H1 (cell line): ENCODE results near the gene MYH11. TPM values are rescaled to one million over a fixed set of nuclear protein-coding genes. Genes with fewer than 3 reads are reported as not detected.

ENCODE experiments used
- CTCF ChIA-PET: fragments of 300-600 bp; sonication (Branson Sonifier 250); formaldehyde crosslinking; loops from one replicate; lab custom pipeline; 2021; ENCODE audit not compliant: partially characterized antibody; lab: Charles Lee
- POLR2A ChIA-PET: fragments of 300-600 bp; sonication (Branson Sonifier 250); formaldehyde crosslinking; loops from one replicate; lab custom pipeline; 2021; ENCODE audit warnings: inconsistent platforms; ENCODE audit not compliant: partially characterized antibody; lab: Charles Lee
- DNase-seq, 2 experiments: peaks; one replicate each; pipeline versions ENCODE4 v3.0.0 to v3.0.0-alpha.2; 2010 to 2022; ENCODE audit warnings: low spot score in 2 of 2, low read depth in 1 of 2, mixed read lengths in 1 of 2
- FAIRE-seq: peaks from 2 replicates; lab custom pipeline; 2011; peaks lifted over from hg19 to GRCh38; lab: Jason Lieb, UNC
- H2AFZ ChIP-seq: 2 replicates; pipeline ENCODE4 v1.8.1; 2012; ENCODE audit warnings: low read length, inconsistent platforms
- H2AK5ac ChIP-seq: 2 replicates; pipeline ENCODE4 v1.6.1; 2013; ENCODE audit warnings: low read depth, low read length
- H2BK120ac ChIP-seq: replicated peaks from 2 replicates; pipeline ENCODE3; 2013; ENCODE audit warnings: low read depth, low read length, inconsistent platforms
- H2BK12ac ChIP-seq: 2 replicates; pipeline ENCODE4 v1.6.1; 2013; ENCODE audit warnings: low read depth, low read length
- H2BK15ac ChIP-seq: 2 replicates; pipeline ENCODE4 v1.6.1; 2013; ENCODE audit warnings: low read length
- H2BK20ac ChIP-seq: 2 replicates; pipeline ENCODE4 v1.6.1; 2013; ENCODE audit warnings: low read length
- H2BK5ac ChIP-seq: 2 replicates; pipeline ENCODE4 v1.6.1; 2013; ENCODE audit warnings: low read depth, low read length
- H3K14ac ChIP-seq: 2 replicates; pipeline ENCODE4 v1.6.1; 2013; ENCODE audit warnings: inconsistent platforms; ENCODE audit not compliant: insufficient read length
- H3K18ac ChIP-seq: 2 replicates; pipeline ENCODE4 v1.6.1; 2013; ENCODE audit warnings: low read length; ENCODE audit errors: extremely low read depth
- H3K23ac ChIP-seq: 2 replicates; pipeline ENCODE4 v1.6.1; 2013; ENCODE audit warnings: inconsistent platforms; ENCODE audit not compliant: insufficient read length
- H3K23me2 ChIP-seq: 2 replicates; pipeline ENCODE4 v1.6.1; 2013; ENCODE audit warnings: low read depth, low read length
- H3K27ac ChIP-seq: 2 replicates; pipeline ENCODE4 v1.6.1; 2011; ENCODE audit warnings: low read depth, low read length, inconsistent platforms
- H3K27me3 ChIP-seq, 4 experiments: replicated peaks in 1 of 4; 1 replicate in 1 of 4; 2 replicates in 3 of 4; pipeline versions ENCODE4 v1.6.1 to v1.8.1; 2011 to 2013; ENCODE audit warnings: low read length in 3 of 4, mild to moderate bottlenecking in 3 of 4, inconsistent platforms in 2 of 4, mixed read lengths in 2 of 4, moderate library complexity in 1 of 4; ENCODE audit not compliant: control insufficient read depth in 3 of 4, insufficient read depth in 3 of 4; ENCODE audit errors: extremely low read depth in 1 of 4
- H3K36me3 ChIP-seq, 4 experiments: 2 replicates each; pipeline versions ENCODE4 v1.6.1 to v1.8.1; 2011 to 2013; ENCODE audit warnings: mild to moderate bottlenecking in 4 of 4, low read length in 3 of 4, moderate library complexity in 2 of 4, control low read depth in 1 of 4, inconsistent platforms in 1 of 4; ENCODE audit not compliant: insufficient read depth in 4 of 4, control insufficient read depth in 2 of 4
- H3K4ac ChIP-seq: replicated peaks from 2 replicates; pipeline ENCODE3; 2013; ENCODE audit warnings: low read length, low read depth, mixed read lengths, inconsistent platforms; ENCODE audit not compliant: insufficient read length
- H3K4me1 ChIP-seq, 4 experiments: replicated peaks in 1 of 4; 1 replicate in 1 of 4; 2 replicates in 3 of 4; pipeline versions ENCODE4 v1.6.1 to v1.8.1; 2011 to 2013; ENCODE audit warnings: low read length in 3 of 4, inconsistent platforms in 2 of 4, mixed read lengths in 1 of 4; ENCODE audit not compliant: insufficient read depth in 4 of 4, control insufficient read depth in 3 of 4
- H3K4me2 ChIP-seq, 2 experiments: 2 replicates each; pipeline versions ENCODE4 v1.6.1 to v1.8.1; 2011 to 2013; ENCODE audit warnings: low read depth in 2 of 2, low read length in 2 of 2, control low read depth in 1 of 2, inconsistent platforms in 1 of 2, mild to moderate bottlenecking in 1 of 2; ENCODE audit not compliant: insufficient read depth in 1 of 2
- H3K4me3 ChIP-seq, 4 experiments: fragments of 200-600, 300-600 bp in 1 of 4; sonication (generic), shearing (Covaris generic), sonication (Bioruptor Twin) in 1 of 4; 2 replicates each; pipeline versions ENCODE4 v1.5.1 to v1.8.1; 2011 to 2016; ENCODE audit warnings: low read length in 4 of 4, low read depth in 3 of 4, control low read depth in 2 of 4, inconsistent platforms in 2 of 4, mild to moderate bottlenecking in 2 of 4, mixed read lengths in 1 of 4, moderate library complexity in 1 of 4; ENCODE audit not compliant: insufficient read depth in 2 of 4; ENCODE audit errors: extremely low read depth in 1 of 4
- H3K56ac ChIP-seq: replicated peaks from 2 replicates; pipeline ENCODE3; 2013; ENCODE audit warnings: low read depth, mild to moderate bottlenecking, mixed read lengths, low read length, inconsistent platforms; ENCODE audit not compliant: insufficient read length
- H3K79me1 ChIP-seq: 2 replicates; pipeline ENCODE4 v1.6.1; 2013; ENCODE audit warnings: low read depth, low read length, control low read depth
- H3K79me2 ChIP-seq, 2 experiments: 2 replicates each; pipeline versions ENCODE4 v1.6.1 to v1.8.1; 2012 to 2013; ENCODE audit warnings: low read length in 2 of 2, mild to moderate bottlenecking in 2 of 2, inconsistent platforms in 1 of 2; ENCODE audit not compliant: insufficient read depth in 2 of 2, control insufficient read depth in 1 of 2
- H3K9ac ChIP-seq, 4 experiments: replicated peaks in 1 of 4; 1 replicate in 1 of 4; 2 replicates in 3 of 4; pipeline versions ENCODE4 v1.6.1 to v1.8.1; 2011 to 2013; ENCODE audit warnings: low read depth in 3 of 4, low read length in 3 of 4, control low read depth in 2 of 4, mild to moderate bottlenecking in 2 of 4, moderate library complexity in 2 of 4, inconsistent platforms in 1 of 4; ENCODE audit errors: extremely low read depth in 1 of 4
- H3K9me3 ChIP-seq, 2 experiments: 2 replicates each; pipeline versions ENCODE4 v1.6.1 to v1.8.1; 2012 to 2013; ENCODE audit warnings: mild to moderate bottlenecking in 2 of 2, moderate library complexity in 2 of 2, control low read depth in 1 of 2, inconsistent platforms in 1 of 2, low read depth in 1 of 2, low read length in 1 of 2, mixed read lengths in 1 of 2; ENCODE audit not compliant: insufficient read depth in 2 of 2
- H4K20me1 ChIP-seq, 2 experiments: replicated peaks in 1 of 2; 2 replicates each; pipeline versions ENCODE3 to v1.8.1; 2011 to 2013; ENCODE audit warnings: inconsistent platforms in 2 of 2, low read length in 2 of 2, mild to moderate bottlenecking in 1 of 2; ENCODE audit not compliant: insufficient read depth in 2 of 2, control insufficient read depth in 1 of 2
- H4K5ac ChIP-seq: 2 replicates; pipeline ENCODE4 v1.6.1; 2013; ENCODE audit warnings: low read length, low read depth, mixed read lengths, inconsistent platforms; ENCODE audit not compliant: insufficient read length
- H4K8ac ChIP-seq: 2 replicates; pipeline ENCODE4 v1.8.0; 2013; ENCODE audit warnings: mild to moderate bottlenecking, moderate library complexity, low read length, inconsistent platforms; ENCODE audit not compliant: insufficient read depth; ENCODE audit errors: extremely low read depth
- H4K91ac ChIP-seq: replicated peaks from 2 replicates; pipeline ENCODE3; 2013; ENCODE audit warnings: low read length, mixed read lengths, inconsistent platforms; ENCODE audit not compliant: insufficient read length
- BCL11A ChIP-seq, 2 experiments: IDR thresholded peaks; one replicate each; pipeline ENCODE4 v1.6.1; 2011; ENCODE audit warnings: low read depth in 2 of 2, low read length in 2 of 2, mild to moderate bottlenecking in 2 of 2
- CBX5 ChIP-seq: fragments of 300-800, 300-1000 bp; sonication (generic); IDR thresholded peaks from 2 replicates; pipeline ENCODE4 v1.7.1; 2016; ENCODE audit warnings: antibody characterized with exemption, low read length, low read depth
- CEBPB ChIP-seq: IDR thresholded peaks from 2 replicates; pipeline ENCODE4 v1.6.1; 2012; ENCODE audit warnings: low read depth, low read length
- FOSL1 ChIP-seq: IDR thresholded peaks from 2 replicates; pipeline ENCODE4 v1.6.1; 2011; ENCODE audit warnings: mild to moderate bottlenecking, low read depth, low read length, moderate library complexity; ENCODE audit not compliant: insufficient read depth
- HDAC2 ChIP-seq, 2 experiments: fragments of 300-600 bp in 1 of 2; sonication (generic) in 1 of 2; IDR thresholded peaks; 2 replicates each; pipeline ENCODE4 v1.6.1; 2011 to 2012; ENCODE audit warnings: low read depth in 2 of 2, low read length in 2 of 2, mild to moderate bottlenecking in 2 of 2, moderate library complexity in 2 of 2, borderline replicate concordance in 1 of 2, inconsistent platforms in 1 of 2
- KDM4A ChIP-seq: IDR thresholded peaks from one replicate; pipeline ENCODE4 v1.7.1; 2012; ENCODE audit warnings: low read depth, mild to moderate bottlenecking, moderate library complexity, low read length, inconsistent platforms; ENCODE audit not compliant: severe bottlenecking
- KDM5A ChIP-seq: fragments of 200-600 bp; IDR thresholded peaks from 2 replicates; pipeline ENCODE4 v1.7.1; 2012; ENCODE audit warnings: mild to moderate bottlenecking, low read length, inconsistent platforms, mixed read lengths
- POLR2A ChIP-seq, 2 experiments: IDR thresholded peaks; 1 replicate in 1 of 2; 2 replicates in 1 of 2; pipeline ENCODE4 v1.6.1; 2011; ENCODE audit warnings: low read depth in 2 of 2, low read length in 2 of 2, mild to moderate bottlenecking in 2 of 2; ENCODE audit errors: control extremely low read depth in 1 of 2
- RNF2 ChIP-seq: fragments of 200-900, 300-1000 bp; sonication (generic); IDR thresholded peaks from 2 replicates; pipeline ENCODE4 v1.7.1; 2016; ENCODE audit warnings: borderline replicate concordance, low read depth, mild to moderate bottlenecking, antibody characterized with exemption, low read length; ENCODE audit not compliant: poor library complexity, severe bottlenecking; ENCODE audit errors: missing control alignments
- RXRA ChIP-seq: IDR thresholded peaks from 2 replicates; pipeline ENCODE4 v1.6.1; 2011; ENCODE audit warnings: low read depth, mild to moderate bottlenecking, low read length, moderate library complexity; ENCODE audit not compliant: insufficient read depth
- TAF1 ChIP-seq: IDR thresholded peaks from 2 replicates; pipeline ENCODE4 v1.6.1; 2011; ENCODE audit warnings: mild to moderate bottlenecking, low read depth, low read length
- WGBS, 2 experiments: shearing (Covaris generic) in 1 of 2; methylation state at CpG; one replicate each; pipeline versions ENCODE4 v1.1.6 to v1.1.7; 2013 to 2015; ENCODE audit warnings: low lambda C conversion rate in 2 of 2, mixed read lengths in 2 of 2, inconsistent platforms in 1 of 2, low coverage in 1 of 2, missing lambda C conversion rate in 1 of 2; ENCODE audit not compliant: insufficient replicate concordance in 2 of 2, insufficient coverage in 1 of 2, insufficient read length in 1 of 2; ENCODE audit errors: extremely low coverage in 1 of 2, missing lambda C conversion rate in 1 of 2; 5-methylcytosine and 5-hydroxymethylcytosine counted together
- polyA plus RNA-seq, 7 experiments: library from polyadenylated mRNA; depleted of rRNA in 3 of 7; stranded (reverse) in 5 of 7; unstranded in 2 of 7; fragments of >200 nt in 5 of 7; fragments of 200-250 nt in 2 of 7; gene quantifications; 1 replicate in 5 of 7; 2 replicates in 1 of 7; 4 replicates in 1 of 7; pipeline versions ENCODE4 v1.2.1 to v1.2.3, GENCODE V29; 2011 to 2013; ENCODE audit warnings: missing spikeins in 2 of 7, mixed read lengths in 2 of 7
- total RNA-seq: library from RNA; stranded (reverse); fragmentation: NEBNext Ultra II Directional; extraction: Animal tissue kit (Norgen Biotek cat#: 25700); gene quantifications from 2 replicates; pipeline ENCODE4 v1.2.1, GENCODE V29; 2021
- TF ChIP-seq, protein P1 (sequence below): IDR thresholded peaks from 2 replicates; pipeline ENCODE4 v1.6.1; 2011; ENCODE audit warnings: low read length, improper control_type of control experiment

The MYH11 gene
- total and polyA plus RNA-seq, 2 of the 8 experiments (the other 6 are each of a cell fraction or from before 2014, with no cell fraction given), result 0.11 to 0.78 TPM

DNA sequence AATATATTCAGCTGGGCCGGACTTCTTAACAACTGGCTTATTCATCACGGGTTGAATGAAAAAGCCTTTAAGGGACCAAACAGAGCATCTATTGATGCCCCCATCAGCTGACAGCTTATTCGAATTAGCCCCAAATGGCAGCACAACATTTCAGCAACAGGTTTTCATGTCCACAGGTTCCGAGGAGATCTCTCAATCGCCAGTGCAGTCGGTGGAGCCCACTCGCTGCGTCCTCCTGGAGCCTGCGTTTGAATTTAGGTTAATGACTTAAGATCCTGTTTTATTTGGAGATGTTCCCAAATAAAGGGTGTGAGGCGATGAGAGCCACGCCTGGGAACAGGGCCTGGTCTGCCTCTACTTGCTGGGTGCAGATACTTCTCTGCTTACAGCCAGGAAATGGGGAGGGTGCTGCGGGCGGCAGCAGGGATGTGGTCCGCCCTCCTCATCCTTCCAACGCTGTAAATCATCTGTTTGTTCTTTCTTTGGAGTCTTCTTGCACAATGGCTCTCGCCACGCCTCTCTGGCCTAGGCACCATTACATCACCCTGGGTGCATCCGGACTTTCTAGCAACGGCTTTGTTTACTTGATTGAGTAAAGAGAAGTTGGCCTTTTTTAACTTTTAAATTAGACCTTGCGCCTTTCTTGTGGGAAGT lies 184.2 kb downstream of the MYH11 start:
- no peaks in the 10 kb centered on the region for H3K23me2 ChIP-seq
- no peak overlapping the region for H3K9ac ChIP-seq
- no peak overlapping the region for H2BK20ac ChIP-seq
- no peak overlapping the region for H4K91ac ChIP-seq
- H3K79me2 ChIP-seq, result no peaks in the 10 kb centered on the region
- H3K23ac ChIP-seq, result no peak overlapping the region
- H3K4me3 ChIP-seq, result no peak overlapping the region
- no peak overlapping the region for H2BK12ac ChIP-seq
- H2BK5ac ChIP-seq, result no peak overlapping the region
- no peak overlapping the region for H4K5ac ChIP-seq
- no peak overlapping the region for H3K18ac ChIP-seq
- no peak overlapping the region for H3K56ac ChIP-seq
- ChIA-PET POLR2A (no interaction called here), CTCF (interaction anchor here (0.9 to 1.7 kb wide), 3 partner anchors 9 to 20 kb away, joined by 3 to 13 read pairs (median 5); no protein-coding TSS in a partner anchor)
- no peak overlapping the region for H2BK15ac ChIP-seq
- no peaks in the 10 kb centered on the region for H3K79me1 ChIP-seq
- no peaks in the 10 kb centered on the region for H3K9me3 ChIP-seq
- H4K8ac ChIP-seq, result no peak overlapping the region
- DNase-seq, result no peak
- H3K27ac ChIP-seq, result no peak overlapping the region
- no peaks in the 10 kb centered on the region; a peak in 1 of 7 replicates for H3K4me1 ChIP-seq
- no peak overlapping the region for H2AK5ac ChIP-seq
- H2BK120ac ChIP-seq, result no peak overlapping the region
- H2AFZ ChIP-seq, result no peak overlapping the region
- FAIRE-seq, result no peak
- no peaks in the 10 kb centered on the region for H3K27me3 ChIP-seq
- no peak overlapping the region for H3K4ac ChIP-seq
- H4K20me1 ChIP-seq, result no peaks in the 10 kb centered on the region
- no peak overlapping the region for H3K4me2 ChIP-seq
- H3K36me3 ChIP-seq, result peaks cover 0 to 12% (median 2%) of the 10 kb centered on the region in 4 experiments; a peak in 6 of 8 replicates
- WGBS, 2 experiments, result 90% methylated on average over 20 of the region's 20 CpGs; no CpG with 5 or more reads in 1 of the 2 experiments
- H3K14ac ChIP-seq, result no peak overlapping the region
- TF ChIP-seq BCL11A (IDR thresholded peaks at IDR 0.05; ENCODE audit: low read depth in 2 of 2, low read length in 2 of 2) (no peak), KDM5A (no peak), CEBPB (no peak), FOSL1 (no peak), HDAC2 (IDR thresholded peaks at IDR 0.05; ENCODE audit: borderline replicate concordance in 1 of 2, low read depth in 2 of 2, low read length in 2 of 2) (no peak), TAF1 (no peak), RNF2 (no peak), RXRA (no peak), KDM4A (no peak), CBX5 (no peak), POLR2A (IDR thresholded peaks at IDR 0.05; ENCODE audit: control extremely low read depth in 1 of 2, low read depth in 2 of 2, low read length in 2 of 2) (no peak)
- TF ChIP-seq, protein P1, sequence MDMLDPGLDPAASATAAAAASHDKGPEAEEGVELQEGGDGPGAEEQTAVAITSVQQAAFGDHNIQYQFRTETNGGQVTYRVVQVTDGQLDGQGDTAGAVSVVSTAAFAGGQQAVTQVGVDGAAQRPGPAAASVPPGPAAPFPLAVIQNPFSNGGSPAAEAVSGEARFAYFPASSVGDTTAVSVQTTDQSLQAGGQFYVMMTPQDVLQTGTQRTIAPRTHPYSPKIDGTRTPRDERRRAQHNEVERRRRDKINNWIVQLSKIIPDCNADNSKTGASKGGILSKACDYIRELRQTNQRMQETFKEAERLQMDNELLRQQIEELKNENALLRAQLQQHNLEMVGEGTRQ, result no peak
